H1 (cell line): ENCODE data around the gene LY6G5B. TPM values are rescaled to one million over a fixed set of nuclear protein-coding genes. Genes with fewer than 3 reads are reported as not detected.

Source experiments
- CTCF ChIA-PET: fragments of 300-600 bp; sonication (Branson Sonifier 250); formaldehyde crosslinking; loops from one replicate; lab custom pipeline; 2021; ENCODE audit not compliant: partially characterized antibody; lab: Charles Lee
- POLR2A ChIA-PET: fragments of 300-600 bp; sonication (Branson Sonifier 250); formaldehyde crosslinking; loops from one replicate; lab custom pipeline; 2021; ENCODE audit warnings: inconsistent platforms; ENCODE audit not compliant: partially characterized antibody; lab: Charles Lee
- DNase-seq, 2 experiments: peaks; one replicate each; pipeline versions ENCODE4 v3.0.0 to v3.0.0-alpha.2; 2010 to 2022; ENCODE audit warnings: low spot score in 2 of 2, low read depth in 1 of 2, mixed read lengths in 1 of 2
- FAIRE-seq: peaks from 2 replicates; lab custom pipeline; 2011; peaks lifted over from hg19 to GRCh38; lab: Jason Lieb, UNC
- H2AFZ ChIP-seq: 2 replicates; pipeline ENCODE4 v1.8.1; 2012; ENCODE audit warnings: low read length, inconsistent platforms
- H2AK5ac ChIP-seq: 2 replicates; pipeline ENCODE4 v1.6.1; 2013; ENCODE audit warnings: low read depth, low read length
- H2BK120ac ChIP-seq: replicated peaks from 2 replicates; pipeline ENCODE3; 2013; ENCODE audit warnings: low read depth, low read length, inconsistent platforms
- H2BK12ac ChIP-seq: 2 replicates; pipeline ENCODE4 v1.6.1; 2013; ENCODE audit warnings: low read depth, low read length
- H2BK15ac ChIP-seq: 2 replicates; pipeline ENCODE4 v1.6.1; 2013; ENCODE audit warnings: low read length
- H2BK20ac ChIP-seq: 2 replicates; pipeline ENCODE4 v1.6.1; 2013; ENCODE audit warnings: low read length
- H2BK5ac ChIP-seq: 2 replicates; pipeline ENCODE4 v1.6.1; 2013; ENCODE audit warnings: low read depth, low read length
- H3K14ac ChIP-seq: 2 replicates; pipeline ENCODE4 v1.6.1; 2013; ENCODE audit warnings: inconsistent platforms; ENCODE audit not compliant: insufficient read length
- H3K18ac ChIP-seq: 2 replicates; pipeline ENCODE4 v1.6.1; 2013; ENCODE audit warnings: low read length; ENCODE audit errors: extremely low read depth
- H3K23ac ChIP-seq: 2 replicates; pipeline ENCODE4 v1.6.1; 2013; ENCODE audit warnings: inconsistent platforms; ENCODE audit not compliant: insufficient read length
- H3K23me2 ChIP-seq: 2 replicates; pipeline ENCODE4 v1.6.1; 2013; ENCODE audit warnings: low read depth, low read length
- H3K27ac ChIP-seq: 2 replicates; pipeline ENCODE4 v1.6.1; 2011; ENCODE audit warnings: low read depth, low read length, inconsistent platforms
- H3K27me3 ChIP-seq, 4 experiments: replicated peaks in 1 of 4; 1 replicate in 1 of 4; 2 replicates in 3 of 4; pipeline versions ENCODE4 v1.6.1 to v1.8.1; 2011 to 2013; ENCODE audit warnings: low read length in 3 of 4, mild to moderate bottlenecking in 3 of 4, inconsistent platforms in 2 of 4, mixed read lengths in 2 of 4, moderate library complexity in 1 of 4; ENCODE audit not compliant: control insufficient read depth in 3 of 4, insufficient read depth in 3 of 4; ENCODE audit errors: extremely low read depth in 1 of 4
- H3K36me3 ChIP-seq, 4 experiments: 2 replicates each; pipeline versions ENCODE4 v1.6.1 to v1.8.1; 2011 to 2013; ENCODE audit warnings: mild to moderate bottlenecking in 4 of 4, low read length in 3 of 4, moderate library complexity in 2 of 4, control low read depth in 1 of 4, inconsistent platforms in 1 of 4; ENCODE audit not compliant: insufficient read depth in 4 of 4, control insufficient read depth in 2 of 4
- H3K4ac ChIP-seq: replicated peaks from 2 replicates; pipeline ENCODE3; 2013; ENCODE audit warnings: low read length, low read depth, mixed read lengths, inconsistent platforms; ENCODE audit not compliant: insufficient read length
- H3K4me1 ChIP-seq, 4 experiments: replicated peaks in 1 of 4; 1 replicate in 1 of 4; 2 replicates in 3 of 4; pipeline versions ENCODE4 v1.6.1 to v1.8.1; 2011 to 2013; ENCODE audit warnings: low read length in 3 of 4, inconsistent platforms in 2 of 4, mixed read lengths in 1 of 4; ENCODE audit not compliant: insufficient read depth in 4 of 4, control insufficient read depth in 3 of 4
- H3K4me2 ChIP-seq, 2 experiments: 2 replicates each; pipeline versions ENCODE4 v1.6.1 to v1.8.1; 2011 to 2013; ENCODE audit warnings: low read depth in 2 of 2, low read length in 2 of 2, control low read depth in 1 of 2, inconsistent platforms in 1 of 2, mild to moderate bottlenecking in 1 of 2; ENCODE audit not compliant: insufficient read depth in 1 of 2
- H3K4me3 ChIP-seq, 4 experiments: fragments of 200-600, 300-600 bp in 1 of 4; sonication (generic), shearing (Covaris generic), sonication (Bioruptor Twin) in 1 of 4; 2 replicates each; pipeline versions ENCODE4 v1.5.1 to v1.8.1; 2011 to 2016; ENCODE audit warnings: low read length in 4 of 4, low read depth in 3 of 4, control low read depth in 2 of 4, inconsistent platforms in 2 of 4, mild to moderate bottlenecking in 2 of 4, mixed read lengths in 1 of 4, moderate library complexity in 1 of 4; ENCODE audit not compliant: insufficient read depth in 2 of 4; ENCODE audit errors: extremely low read depth in 1 of 4
- H3K56ac ChIP-seq: replicated peaks from 2 replicates; pipeline ENCODE3; 2013; ENCODE audit warnings: low read depth, mild to moderate bottlenecking, mixed read lengths, low read length, inconsistent platforms; ENCODE audit not compliant: insufficient read length
- H3K79me1 ChIP-seq: 2 replicates; pipeline ENCODE4 v1.6.1; 2013; ENCODE audit warnings: low read depth, low read length, control low read depth
- H3K79me2 ChIP-seq, 2 experiments: 2 replicates each; pipeline versions ENCODE4 v1.6.1 to v1.8.1; 2012 to 2013; ENCODE audit warnings: low read length in 2 of 2, mild to moderate bottlenecking in 2 of 2, inconsistent platforms in 1 of 2; ENCODE audit not compliant: insufficient read depth in 2 of 2, control insufficient read depth in 1 of 2
- H3K9ac ChIP-seq, 4 experiments: replicated peaks in 1 of 4; 1 replicate in 1 of 4; 2 replicates in 3 of 4; pipeline versions ENCODE4 v1.6.1 to v1.8.1; 2011 to 2013; ENCODE audit warnings: low read depth in 3 of 4, low read length in 3 of 4, control low read depth in 2 of 4, mild to moderate bottlenecking in 2 of 4, moderate library complexity in 2 of 4, inconsistent platforms in 1 of 4; ENCODE audit errors: extremely low read depth in 1 of 4
- H3K9me3 ChIP-seq, 2 experiments: 2 replicates each; pipeline versions ENCODE4 v1.6.1 to v1.8.1; 2012 to 2013; ENCODE audit warnings: mild to moderate bottlenecking in 2 of 2, moderate library complexity in 2 of 2, control low read depth in 1 of 2, inconsistent platforms in 1 of 2, low read depth in 1 of 2, low read length in 1 of 2, mixed read lengths in 1 of 2; ENCODE audit not compliant: insufficient read depth in 2 of 2
- H4K20me1 ChIP-seq, 2 experiments: replicated peaks in 1 of 2; 2 replicates each; pipeline versions ENCODE3 to v1.8.1; 2011 to 2013; ENCODE audit warnings: inconsistent platforms in 2 of 2, low read length in 2 of 2, mild to moderate bottlenecking in 1 of 2; ENCODE audit not compliant: insufficient read depth in 2 of 2, control insufficient read depth in 1 of 2
- H4K5ac ChIP-seq: 2 replicates; pipeline ENCODE4 v1.6.1; 2013; ENCODE audit warnings: low read length, low read depth, mixed read lengths, inconsistent platforms; ENCODE audit not compliant: insufficient read length
- H4K8ac ChIP-seq: 2 replicates; pipeline ENCODE4 v1.8.0; 2013; ENCODE audit warnings: mild to moderate bottlenecking, moderate library complexity, low read length, inconsistent platforms; ENCODE audit not compliant: insufficient read depth; ENCODE audit errors: extremely low read depth
- H4K91ac ChIP-seq: replicated peaks from 2 replicates; pipeline ENCODE3; 2013; ENCODE audit warnings: low read length, mixed read lengths, inconsistent platforms; ENCODE audit not compliant: insufficient read length
- BACH1 ChIP-seq: IDR thresholded peaks from 2 replicates; pipeline ENCODE4 v1.6.1; 2012; ENCODE audit warnings: low read length, improper control_type of control experiment
- CTBP2 ChIP-seq: IDR thresholded peaks from 2 replicates; pipeline ENCODE4 v1.7.0; 2011; ENCODE audit warnings: borderline replicate concordance, mild to moderate bottlenecking, moderate library complexity, mixed read lengths, low read length; ENCODE audit not compliant: insufficient read depth, insufficient read length
- EZH2 ChIP-seq: fragments of 200-600 bp; sonication (generic); IDR thresholded peaks from 2 replicates; pipeline ENCODE4 v1.7.1; 2012; ENCODE audit warnings: low read depth, mild to moderate bottlenecking, moderate library complexity, low read length, inconsistent platforms; ENCODE audit not compliant: severe bottlenecking
- GTF2F1 ChIP-seq: IDR thresholded peaks from 2 replicates; pipeline ENCODE4 v1.6.1; 2012; ENCODE audit warnings: low read depth, low read length, improper control_type of control experiment, borderline replicate concordance
- MAFK ChIP-seq: IDR thresholded peaks from 2 replicates; pipeline ENCODE4 v1.6.1; 2012; ENCODE audit warnings: low read depth, mild to moderate bottlenecking, improper control_type of control experiment, low read length
- PHF8 ChIP-seq: fragments of 200-600 bp; sonication (generic); conservative IDR thresholded peaks from 2 replicates; pipeline ENCODE4 v1.7.1; 2012; ENCODE audit warnings: low read depth, mild to moderate bottlenecking, inconsistent platforms, low read length, moderate library complexity
- POU5F1 ChIP-seq: IDR thresholded peaks from 2 replicates; pipeline ENCODE4 v1.6.1; 2011; ENCODE audit warnings: low read depth, mild to moderate bottlenecking, low read length, moderate library complexity
- RFX5 ChIP-seq: IDR thresholded peaks from 2 replicates; pipeline ENCODE4 v1.6.1; 2011; ENCODE audit warnings: low read depth, low read length, improper control_type of control experiment, borderline replicate concordance
- RXRA ChIP-seq: IDR thresholded peaks from 2 replicates; pipeline ENCODE4 v1.6.1; 2011; ENCODE audit warnings: low read depth, mild to moderate bottlenecking, low read length, moderate library complexity; ENCODE audit not compliant: insufficient read depth
- SP2 ChIP-seq: IDR thresholded peaks from 2 replicates; pipeline ENCODE4 v1.6.1; 2012; ENCODE audit warnings: mild to moderate bottlenecking, low read length, inconsistent platforms
- SRF ChIP-seq: IDR thresholded peaks from 2 replicates; pipeline ENCODE4 v1.6.1; 2011; ENCODE audit warnings: mild to moderate bottlenecking, low read depth, low read length, moderate library complexity
- TEAD4 ChIP-seq: IDR thresholded peaks from 2 replicates; pipeline ENCODE4 v1.6.1; 2012; ENCODE audit warnings: low read depth, low read length, inconsistent platforms, mixed read lengths
- USF2 ChIP-seq: IDR thresholded peaks from 2 replicates; pipeline ENCODE4 v1.6.1; 2011; ENCODE audit warnings: low read length, improper control_type of control experiment
- WGBS, 2 experiments: shearing (Covaris generic) in 1 of 2; methylation state at CpG; one replicate each; pipeline versions ENCODE4 v1.1.6 to v1.1.7; 2013 to 2015; ENCODE audit warnings: low lambda C conversion rate in 2 of 2, mixed read lengths in 2 of 2, inconsistent platforms in 1 of 2, low coverage in 1 of 2, missing lambda C conversion rate in 1 of 2; ENCODE audit not compliant: insufficient replicate concordance in 2 of 2, insufficient coverage in 1 of 2, insufficient read length in 1 of 2; ENCODE audit errors: extremely low coverage in 1 of 2, missing lambda C conversion rate in 1 of 2; 5-methylcytosine and 5-hydroxymethylcytosine counted together
- polyA plus RNA-seq, 7 experiments: library from polyadenylated mRNA; depleted of rRNA in 3 of 7; stranded (reverse) in 5 of 7; unstranded in 2 of 7; fragments of >200 nt in 5 of 7; fragments of 200-250 nt in 2 of 7; gene quantifications; 1 replicate in 5 of 7; 2 replicates in 1 of 7; 4 replicates in 1 of 7; pipeline versions ENCODE4 v1.2.1 to v1.2.3, GENCODE V29; 2011 to 2013; ENCODE audit warnings: missing spikeins in 2 of 7, mixed read lengths in 2 of 7
- total RNA-seq: library from RNA; stranded (reverse); fragmentation: NEBNext Ultra II Directional; extraction: Animal tissue kit (Norgen Biotek cat#: 25700); gene quantifications from 2 replicates; pipeline ENCODE4 v1.2.1, GENCODE V29; 2021

The LY6G5B gene
- total and polyA plus RNA-seq, 2 of the 8 experiments (the other 6 are each of a cell fraction or from before 2014, with no cell fraction given), result 10.6 to 12.6 TPM

GRCh38 chr6:31641370-31641769, 28.4 kb upstream of the LY6G5B start:
- Histone ChIP-seq H3K9me3 (no peaks in the 10 kb centered on the region), H3K14ac (no peak overlapping the region), H3K18ac (no peak overlapping the region), H3K4me3 (no peak overlapping the region), H2BK120ac (no peak overlapping the region), H4K91ac (no peak overlapping the region), H3K23me2 (no peaks in the 10 kb centered on the region), H3K4me2 (no peak overlapping the region), H3K56ac (no peak overlapping the region), H3K27me3 (no peaks in the 10 kb centered on the region), H3K27ac (no peak overlapping the region), H3K23ac (no peak overlapping the region), H3K36me3 (peaks cover 52 to 93% (median 76%) of the 10 kb centered on the region in 4 experiments), H3K4me1 (no peaks in the 10 kb centered on the region), H3K9ac (no peak overlapping the region), H2AK5ac (no peak overlapping the region), H2BK12ac (no peak overlapping the region), H3K79me2 (no peaks in the 10 kb centered on the region), H2BK20ac (no peak overlapping the region), H4K5ac (no peak overlapping the region), H2BK5ac (no peak overlapping the region), H4K8ac (no peak overlapping the region), H2AFZ (no peak overlapping the region), H2BK15ac (no peak overlapping the region), H3K79me1 (no peaks in the 10 kb centered on the region; the same call in none of the 2 replicates), H4K20me1 (peaks cover 6 to 12% of the 10 kb centered on the region in 2 experiments), H3K4ac (no peak overlapping the region)
- CTCF ChIA-PET, result interaction anchor here (0.8 to 1.0 kb wide), 2 partner anchors 10 to 14 kb away, joined by 3 read pairs; no protein-coding TSS in a partner anchor
- DNase-seq (no peak), FAIRE-seq (no peak)
- WGBS, 2 experiments, result 93% methylated on average over 4 of the region's 4 CpGs; no CpG with 5 or more reads in 1 of the 2 experiments
- POLR2A ChIA-PET, result interaction anchor here (1.5 to 34.9 kb wide), 6 partner anchors 6 to 136 kb away, joined by 3 to 883 read pairs (median 54); partner anchors contain the start of genes APOM, BAG6, C6orf47 and CSNK2B
- TF ChIP-seq CTBP2 (no peak), EZH2 (no peak), TEAD4 (no peak), POU5F1 (no peak), GTF2F1 (no peak), RXRA (no peak), SP2 (no peak), PHF8 (no peak), USF2 (no peak), RFX5 (no peak), BACH1 (no peak), MAFK (no peak), SRF (no peak)
